ENCODE data around the gene GLYR1.

DNA sequence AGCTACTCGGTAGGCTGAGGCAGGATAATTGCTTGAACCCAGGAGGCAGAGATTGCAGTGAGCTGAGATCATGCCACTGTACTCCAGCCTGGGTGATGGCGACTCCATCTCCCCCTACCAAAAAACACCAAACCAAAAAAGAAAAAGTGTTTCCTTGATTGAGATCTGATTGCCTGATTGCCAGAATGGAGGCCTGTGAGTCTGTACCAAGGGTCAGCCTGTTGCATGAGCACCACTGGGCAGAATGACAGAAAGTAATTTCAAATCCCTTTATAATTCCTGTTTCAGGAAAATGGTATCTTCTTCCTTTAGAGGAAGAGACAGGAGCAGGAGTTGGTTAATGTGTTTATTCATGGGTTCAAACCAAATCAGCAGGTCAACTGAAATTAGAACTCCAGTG is 8.7 kb upstream of the GLYR1 start:
- TF ChIP-seq, protein P1, sequence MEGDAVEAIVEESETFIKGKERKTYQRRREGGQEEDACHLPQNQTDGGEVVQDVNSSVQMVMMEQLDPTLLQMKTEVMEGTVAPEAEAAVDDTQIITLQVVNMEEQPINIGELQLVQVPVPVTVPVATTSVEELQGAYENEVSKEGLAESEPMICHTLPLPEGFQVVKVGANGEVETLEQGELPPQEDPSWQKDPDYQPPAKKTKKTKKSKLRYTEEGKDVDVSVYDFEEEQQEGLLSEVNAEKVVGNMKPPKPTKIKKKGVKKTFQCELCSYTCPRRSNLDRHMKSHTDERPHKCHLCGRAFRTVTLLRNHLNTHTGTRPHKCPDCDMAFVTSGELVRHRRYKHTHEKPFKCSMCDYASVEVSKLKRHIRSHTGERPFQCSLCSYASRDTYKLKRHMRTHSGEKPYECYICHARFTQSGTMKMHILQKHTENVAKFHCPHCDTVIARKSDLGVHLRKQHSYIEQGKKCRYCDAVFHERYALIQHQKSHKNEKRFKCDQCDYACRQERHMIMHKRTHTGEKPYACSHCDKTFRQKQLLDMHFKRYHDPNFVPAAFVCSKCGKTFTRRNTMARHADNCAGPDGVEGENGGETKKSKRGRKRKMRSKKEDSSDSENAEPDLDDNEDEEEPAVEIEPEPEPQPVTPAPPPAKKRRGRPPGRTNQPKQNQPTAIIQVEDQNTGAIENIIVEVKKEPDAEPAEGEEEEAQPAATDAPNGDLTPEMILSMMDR (IDR thresholded peaks at IDR 0.05; ENCODE audit: extremely low read depth in 1 of 2, insufficient read depth in 1 of 2, low read depth in 1 of 2, low read length in 2 of 2) = no peak
- TF ChIP-seq EZH2 (IDR thresholded peaks at IDR 0.05; ENCODE audit: borderline replicate concordance, low read depth, low read length, severe bottlenecking) (no peak), JUN (IDR thresholded peaks at IDR 0.05; ENCODE audit: borderline replicate concordance, insufficient read depth, insufficient read length, low read depth) (no peak)

Measured in endothelial cell of umbilical vein (primary cell).